ELR (cell line): ENCODE data around the gene SLC5A5.

Experiments used
- DNase-seq: peaks from one replicate; pipeline ENCODE4 v3.0.0-alpha.2; 2015; ENCODE audit warnings: low read depth

SLC5A5 gene

DNA sequence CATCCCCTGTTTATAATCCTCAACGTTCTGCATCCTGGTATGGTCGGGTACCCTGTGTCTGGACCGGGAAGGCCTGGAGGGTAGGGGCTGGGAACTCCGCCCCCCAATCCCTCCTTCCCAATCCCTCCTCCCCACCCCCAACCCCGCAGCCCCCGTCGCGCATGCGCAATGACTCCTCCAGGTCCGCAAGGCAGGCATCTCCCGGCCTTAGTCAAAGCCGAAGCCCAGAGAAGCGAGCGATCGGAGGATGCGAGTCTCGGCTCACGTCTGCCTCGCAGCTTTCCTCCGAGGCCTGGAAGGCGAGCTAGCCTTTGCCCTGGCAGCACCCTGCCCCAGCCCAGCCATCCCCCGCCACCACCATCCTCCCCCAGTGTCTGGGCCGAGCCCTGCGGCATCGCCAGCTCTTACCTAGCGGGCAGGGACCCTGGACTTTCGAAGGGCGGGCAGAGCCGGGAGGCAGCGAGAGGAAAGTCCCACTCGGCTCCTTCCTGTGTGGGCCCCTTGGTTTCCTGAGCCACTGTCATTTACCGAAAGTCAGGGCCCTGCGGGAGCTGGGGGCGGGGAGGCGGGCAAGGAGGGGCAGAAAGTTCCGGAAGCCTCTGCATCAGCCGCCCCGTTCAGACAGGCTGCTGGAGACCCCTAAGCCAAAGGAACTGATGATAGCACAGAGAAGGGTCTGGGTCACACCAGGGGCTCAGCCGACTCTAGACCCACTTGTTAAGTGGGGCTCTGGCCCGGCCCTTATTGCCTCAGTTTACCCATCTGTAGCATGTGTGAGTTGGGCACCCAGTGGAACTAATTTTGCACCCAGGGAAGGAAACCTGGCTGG lies 24.0 kb upstream of the SLC5A5 start, which contains the start of gene JAK3:
JAK3 (minus strand) TSS at position 445 of the 829 bp plus-strand sequence. CDS start 3,565 bp downstream, outside the sequence.
- DNase-seq: peak; percentile 63

DNA sequence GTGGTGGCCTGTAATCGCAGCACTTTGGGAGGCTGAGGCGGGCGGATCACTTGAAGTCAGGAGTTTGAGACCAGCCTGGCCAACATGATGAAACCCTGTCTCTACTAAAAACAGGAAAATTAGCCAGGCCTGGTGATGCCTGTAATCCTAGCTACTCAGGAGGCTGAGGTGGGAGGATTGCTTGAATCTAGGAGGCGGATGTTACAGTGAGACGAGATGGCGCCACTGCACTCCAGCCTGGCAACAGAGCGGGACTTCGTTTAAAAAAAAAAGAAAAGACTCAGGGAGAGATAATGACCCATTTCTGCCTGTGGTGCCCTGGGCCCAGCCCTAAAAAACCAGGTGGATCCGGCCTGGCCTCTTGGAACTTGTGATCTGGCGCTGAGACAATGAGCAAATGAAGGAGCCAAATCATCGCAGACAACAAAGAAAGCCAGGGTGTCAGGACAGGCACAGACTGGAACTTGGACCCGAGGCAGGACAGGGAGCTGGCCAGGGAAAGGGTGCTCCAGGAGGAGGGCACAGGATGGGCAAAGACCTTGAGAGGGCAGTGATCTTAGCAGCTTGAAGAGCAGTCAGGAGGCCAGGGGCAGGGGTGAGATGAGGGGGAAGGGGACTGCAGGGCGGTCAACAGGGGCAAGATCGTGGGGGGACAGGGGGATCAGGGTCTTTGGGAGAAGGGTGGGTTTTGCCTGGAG lies 23.0 kb upstream of the SLC5A5 start:
- DNase-seq: no peak

DNA sequence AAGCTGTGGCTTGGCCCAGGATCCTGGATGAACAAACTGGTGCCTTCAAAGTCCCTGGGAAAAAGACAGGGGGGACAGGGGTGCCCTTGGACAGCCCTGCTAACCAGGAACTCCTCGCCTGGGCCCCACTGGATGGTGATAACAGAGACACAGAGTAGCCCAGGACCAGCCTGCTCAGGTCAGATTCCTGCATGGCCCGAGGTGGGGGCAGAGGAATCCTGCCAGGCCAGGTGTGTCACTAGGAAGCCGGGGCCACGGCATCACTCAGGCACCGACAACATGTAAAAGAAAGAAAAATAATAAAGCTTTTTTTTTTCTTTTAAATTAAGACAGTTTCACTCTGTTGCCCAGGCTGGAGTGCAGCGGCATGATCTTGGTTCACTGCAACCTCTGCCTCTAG lies 17.7 kb upstream of the SLC5A5 start:
- no peak for DNase-seq

DNA sequence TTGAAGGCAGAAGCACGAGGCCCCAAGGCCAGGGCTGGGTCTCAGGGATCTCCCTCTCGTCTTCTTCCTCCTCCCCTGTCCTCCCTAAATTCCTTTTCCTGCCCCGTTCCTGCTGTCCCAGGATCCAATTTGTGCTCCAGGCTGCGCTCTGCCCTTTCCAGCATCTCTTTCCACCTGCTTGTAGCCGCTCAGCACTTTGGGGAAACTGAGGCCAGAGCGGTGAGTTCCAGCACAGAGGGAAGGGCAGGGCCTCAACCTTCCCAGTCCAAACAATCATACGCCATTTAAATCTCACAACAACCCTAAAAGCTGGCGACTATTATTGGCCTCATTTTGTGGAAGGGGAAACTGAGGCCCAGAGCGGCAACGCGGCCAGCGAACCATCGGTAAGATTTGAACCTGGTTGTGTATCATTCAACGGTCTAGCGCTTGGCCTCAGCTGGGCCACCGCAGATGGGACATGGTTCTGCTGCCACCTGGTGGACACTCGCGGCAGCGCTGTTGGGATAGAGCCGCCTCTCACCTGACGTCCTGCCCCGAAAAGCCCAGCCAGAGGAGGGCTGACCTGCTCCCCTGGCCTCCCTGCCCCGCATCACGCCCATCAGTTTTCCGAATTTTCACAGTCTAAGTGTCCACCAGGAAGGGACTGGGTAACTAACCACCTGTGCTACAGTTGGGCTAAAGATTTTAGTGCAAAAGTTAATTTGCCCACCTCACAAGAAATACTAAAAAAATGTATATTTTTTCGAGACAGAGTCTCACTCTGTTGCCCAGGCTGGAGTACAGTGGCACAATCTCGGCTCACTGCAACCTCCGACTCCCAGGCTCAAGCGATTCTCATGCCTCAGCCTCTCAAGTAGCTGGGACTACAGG lies 16.2 kb upstream of the SLC5A5 start:
- DNase-seq: peak; percentile 79

DNA sequence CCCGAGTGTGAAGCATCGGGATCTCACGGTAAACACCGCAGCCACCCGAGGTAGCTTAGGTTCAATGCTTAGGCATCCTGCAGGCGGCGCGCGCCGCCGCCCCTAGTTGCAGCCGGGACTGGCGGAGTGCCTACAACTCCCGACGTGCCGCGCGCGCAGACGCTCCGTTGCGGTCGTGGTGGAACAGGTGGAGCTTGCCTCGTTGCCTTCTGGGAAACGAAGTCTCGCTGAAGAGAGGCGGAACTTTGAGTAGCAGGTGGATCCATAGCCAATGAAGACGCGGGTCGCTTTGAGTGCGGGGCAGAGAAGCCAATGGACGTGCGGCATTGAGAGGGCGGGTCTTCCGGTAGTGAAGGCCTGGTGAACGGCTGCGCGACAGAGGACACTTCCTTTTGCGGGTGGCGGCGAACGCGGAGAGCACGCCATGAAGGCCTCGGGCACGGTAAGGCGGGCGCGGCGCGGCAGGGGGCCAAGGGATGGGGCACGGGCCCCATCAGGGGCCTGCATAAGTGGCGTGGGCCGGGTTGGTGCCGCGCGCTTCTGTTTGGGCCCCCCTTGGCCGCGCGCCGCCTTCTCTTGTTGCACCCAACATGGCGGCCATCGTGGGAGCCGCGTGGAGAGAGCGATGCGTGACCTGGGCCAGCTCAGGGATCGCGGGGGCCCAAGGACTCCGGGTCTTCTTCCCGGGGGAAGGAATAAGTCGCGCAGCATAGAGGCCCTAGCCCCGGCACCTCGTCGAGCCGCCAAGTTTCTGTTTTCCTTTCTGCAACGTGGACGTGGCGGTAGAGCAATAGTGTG lies 12.0 kb upstream of the SLC5A5 start, which contains the start of gene RPL18A:
RPL18A (plus strand) TSS at position 378 of the 798 bp plus-strand sequence; CDS start at position 425, 47 bp downstream.
- peak; percentile 100 for DNase-seq

DNA sequence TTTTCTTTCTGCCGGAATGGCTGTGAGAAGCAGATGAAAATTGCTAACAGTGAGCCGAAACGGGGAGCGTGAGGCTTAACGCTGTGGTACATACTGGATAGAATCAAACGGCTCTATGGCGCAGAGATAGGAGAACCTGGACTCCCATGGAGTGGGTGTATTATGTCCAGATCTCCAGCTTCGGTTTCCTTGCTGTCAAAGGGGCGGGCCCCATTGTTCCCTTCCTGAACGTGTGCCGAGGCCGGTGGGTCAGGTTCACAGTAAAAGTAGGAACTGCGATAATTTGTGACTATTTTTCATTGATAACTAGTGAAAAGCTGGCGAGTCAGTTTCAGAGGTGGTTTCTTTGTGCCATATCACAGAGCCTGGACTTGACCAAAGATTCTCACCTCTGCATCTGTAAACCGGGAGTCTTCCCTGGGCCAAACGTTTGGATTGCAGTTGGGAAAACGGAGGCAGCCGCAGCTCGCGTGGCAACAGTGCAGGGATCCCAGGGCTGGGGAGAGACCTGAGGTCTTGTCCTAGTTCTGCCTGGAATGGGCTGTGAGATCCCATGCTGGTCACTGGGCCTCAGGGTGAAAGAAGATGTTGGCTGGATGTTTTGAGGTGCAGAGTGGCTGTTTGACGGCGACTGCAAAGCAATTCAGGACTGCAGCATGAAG lies 11.3 kb upstream of the SLC5A5 start:
- DNase-seq: peak; percentile 28

DNA sequence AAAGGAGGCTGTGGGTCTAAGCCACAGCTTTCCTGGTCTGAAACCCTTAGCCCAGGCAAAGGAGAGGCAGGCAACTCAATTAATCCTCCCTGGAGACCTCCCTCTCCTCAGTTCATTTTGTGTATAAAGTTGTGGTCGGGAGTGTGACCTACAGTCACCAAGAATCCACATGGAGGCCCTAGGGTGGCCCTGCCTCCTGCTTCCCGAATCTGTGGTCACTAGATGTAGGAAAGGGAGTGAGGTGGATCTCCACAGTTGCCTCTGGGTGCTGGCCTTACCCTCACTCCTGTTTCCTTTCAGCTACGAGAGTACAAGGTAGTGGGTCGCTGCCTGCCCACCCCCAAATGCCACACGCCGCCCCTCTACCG lies 10.8 kb upstream of the SLC5A5 start:
- peak; percentile 42 for DNase-seq

DNA sequence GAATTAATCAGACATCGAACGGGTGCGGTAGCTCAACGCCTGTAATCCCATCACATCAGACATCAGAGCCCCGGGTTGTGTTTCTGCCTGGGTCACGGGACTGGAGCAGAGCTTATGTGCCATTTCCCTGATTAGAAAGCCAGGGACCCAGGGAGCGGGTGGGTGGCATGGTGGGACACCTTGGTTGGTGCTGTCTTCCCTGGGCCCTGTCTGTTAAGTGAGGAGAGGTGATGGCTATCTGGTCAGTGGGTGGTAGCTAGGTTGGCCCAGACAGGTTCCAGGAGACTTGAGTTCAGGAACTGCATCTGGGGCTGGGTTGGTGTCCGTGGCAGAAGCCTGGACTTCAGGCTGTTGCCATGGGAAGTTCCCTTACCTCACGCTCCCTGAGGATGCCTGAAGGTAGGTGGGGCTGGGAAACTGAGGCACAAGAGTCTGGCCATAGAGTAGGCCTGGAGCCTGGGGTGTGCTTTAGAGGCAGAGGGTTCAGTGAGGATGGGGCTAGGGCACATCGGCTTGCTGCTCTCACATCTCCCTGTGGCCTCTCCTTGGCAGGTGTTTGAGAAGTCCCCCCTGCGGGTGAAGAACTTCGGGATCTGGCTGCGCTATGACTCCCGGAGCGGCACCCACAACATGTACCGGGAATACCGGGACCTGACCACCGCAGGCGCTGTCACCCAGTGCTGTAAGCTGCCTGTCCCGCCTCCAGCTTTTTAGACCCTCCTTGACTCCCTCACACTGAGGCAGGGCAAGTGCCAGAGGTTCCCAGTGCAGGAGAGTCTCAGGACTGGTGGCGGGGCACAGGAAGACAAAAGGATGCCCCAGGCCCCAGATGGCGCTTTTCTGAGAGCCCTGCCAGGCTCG lies 10.0 kb upstream of the SLC5A5 start:
- DNase-seq: no peak

DNA sequence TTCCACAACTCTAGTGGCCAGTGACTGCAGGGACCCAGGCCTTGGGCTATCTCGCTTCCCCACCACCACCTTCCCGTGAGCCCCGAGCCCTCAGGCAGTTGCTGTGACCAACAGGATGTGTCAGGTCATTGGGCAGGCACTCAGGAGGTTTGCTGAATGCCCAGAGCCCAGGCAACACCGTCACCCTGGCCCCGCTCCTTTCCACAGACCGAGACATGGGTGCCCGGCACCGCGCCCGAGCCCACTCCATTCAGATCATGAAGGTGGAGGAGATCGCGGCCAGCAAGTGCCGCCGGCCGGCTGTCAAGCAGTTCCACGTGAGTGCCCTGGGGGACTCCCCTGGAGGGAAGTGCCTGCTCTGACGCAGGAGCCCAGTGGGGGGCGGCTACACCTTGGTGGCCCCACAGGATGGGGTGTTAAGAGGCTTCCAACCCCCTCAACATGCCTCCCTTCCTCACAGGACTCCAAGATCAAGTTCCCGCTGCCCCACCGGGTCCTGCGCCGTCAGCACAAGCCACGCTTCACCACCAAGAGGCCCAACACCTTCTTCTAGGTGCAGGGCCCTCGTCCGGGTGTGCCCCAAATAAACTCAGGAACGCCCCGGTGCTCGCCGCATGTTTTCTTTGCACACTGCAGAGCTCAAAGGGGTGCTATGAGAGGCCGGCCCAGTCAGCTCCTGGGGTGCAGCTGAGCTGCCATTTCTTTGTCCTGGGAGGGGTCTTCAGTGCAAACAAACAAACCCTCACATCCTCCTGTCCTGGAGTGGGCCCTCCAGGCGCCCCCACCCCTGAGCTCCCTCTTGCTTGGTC lies 8.8 kb upstream of the SLC5A5 start:
- no peak for DNase-seq

DNA sequence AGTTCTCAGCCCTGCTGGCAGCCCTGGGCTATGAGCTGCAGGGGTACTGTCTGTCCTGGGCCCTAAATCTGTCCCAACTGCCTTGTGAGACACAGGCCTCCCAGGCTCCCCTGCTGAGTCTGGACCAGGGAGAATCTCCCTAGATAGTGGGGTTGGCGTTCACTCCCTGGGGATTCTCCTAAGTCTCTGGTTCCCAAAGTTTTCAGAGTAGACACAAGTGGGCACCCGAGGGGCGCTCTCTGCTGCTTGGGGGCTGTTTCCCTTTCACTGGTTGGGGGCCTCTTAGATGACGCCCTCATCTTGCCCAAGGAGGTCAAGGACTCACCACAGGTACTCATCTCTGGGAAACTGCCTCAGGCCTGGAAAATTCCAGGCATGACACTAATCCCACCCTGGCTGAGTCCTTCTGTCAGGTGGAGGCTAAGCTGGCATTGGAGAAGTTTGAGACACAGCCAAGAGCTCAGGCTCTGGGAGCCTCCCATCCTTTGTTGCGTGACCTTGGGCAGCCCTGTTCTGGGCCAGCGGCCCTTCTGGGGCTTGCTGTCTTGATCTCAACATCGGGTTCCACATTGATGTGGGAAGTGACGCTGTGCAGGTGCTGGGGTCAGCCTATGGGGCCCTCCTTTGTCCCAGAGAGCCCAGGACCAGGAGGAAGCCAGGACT lies 8.1 kb upstream of the SLC5A5 start:
- peak; percentile 32 for DNase-seq

DNA sequence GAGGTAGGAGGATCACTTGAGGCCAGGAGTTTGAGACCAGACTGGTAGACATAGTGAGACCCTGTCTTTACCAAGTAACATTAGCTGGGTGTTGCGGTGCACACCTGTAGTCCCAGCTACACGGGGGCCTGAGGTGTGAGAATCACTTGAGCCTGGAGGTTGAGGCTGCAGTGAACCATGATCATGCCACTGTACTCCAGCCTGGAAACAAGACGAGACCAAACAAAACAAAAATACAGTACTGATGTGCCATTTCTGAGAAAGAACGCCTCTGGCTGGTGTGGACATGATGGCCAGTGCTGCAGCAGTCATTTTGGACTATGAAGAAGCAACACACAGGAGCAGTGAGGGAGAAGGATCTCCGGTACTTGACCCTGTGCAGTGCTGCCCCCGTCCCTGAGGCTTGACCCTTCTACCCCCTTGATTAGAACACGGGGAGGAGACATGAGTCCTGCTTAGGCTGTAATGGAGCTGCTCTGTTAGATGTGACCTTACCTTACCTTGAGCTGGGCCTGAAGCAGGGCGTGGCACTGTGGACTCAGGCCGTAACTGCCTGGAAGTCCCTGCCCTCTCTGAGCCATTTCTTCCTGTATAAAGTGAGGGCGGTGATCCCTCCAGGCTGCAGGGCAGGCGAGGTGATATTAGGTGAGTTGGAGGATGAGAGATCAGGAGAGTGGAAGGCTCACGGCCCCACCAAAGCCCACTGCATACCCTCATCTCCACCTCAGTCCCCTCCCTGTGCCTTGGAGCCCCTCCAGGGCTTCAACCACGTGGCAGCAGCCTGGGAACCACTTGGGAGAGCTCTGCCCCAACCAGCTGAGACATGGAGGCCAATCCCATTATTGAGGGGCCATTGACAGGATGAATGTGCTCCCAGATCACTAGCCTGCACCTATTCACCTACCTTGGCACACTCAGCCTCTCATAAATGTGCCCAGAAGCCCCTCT lies 6.1 kb upstream of the SLC5A5 start:
- DNase-seq: peak; percentile 67

DNA sequence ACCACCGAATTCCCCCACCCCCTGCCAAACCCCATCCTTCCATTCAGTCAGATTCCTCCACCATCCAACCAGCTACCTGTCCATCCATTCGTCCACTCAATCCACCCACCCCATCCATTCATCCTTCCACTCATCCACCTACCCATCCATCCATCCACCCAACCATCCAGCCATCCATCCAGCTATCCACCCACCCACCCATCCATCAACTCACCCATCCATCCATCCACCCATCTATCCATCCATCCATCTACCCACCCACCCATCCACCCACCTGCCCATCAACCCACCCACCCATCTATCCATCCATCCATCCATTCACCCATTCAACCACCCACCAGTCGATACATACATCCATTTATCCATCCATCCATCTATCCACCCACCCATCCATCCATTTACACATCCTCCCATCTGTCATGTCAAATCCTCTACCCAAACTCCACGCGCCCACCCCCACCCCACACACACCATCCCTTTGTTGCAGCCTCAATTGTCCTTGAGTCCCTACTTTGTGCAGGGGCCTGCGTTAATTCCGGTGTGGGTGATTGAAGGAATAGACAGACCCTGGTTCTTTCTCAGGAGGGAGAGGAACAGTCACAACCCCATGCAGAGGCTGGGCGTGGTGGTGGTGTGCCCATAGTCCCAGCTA lies 5.3 kb upstream of the SLC5A5 start:
- DNase-seq: peak; percentile 23

DNA sequence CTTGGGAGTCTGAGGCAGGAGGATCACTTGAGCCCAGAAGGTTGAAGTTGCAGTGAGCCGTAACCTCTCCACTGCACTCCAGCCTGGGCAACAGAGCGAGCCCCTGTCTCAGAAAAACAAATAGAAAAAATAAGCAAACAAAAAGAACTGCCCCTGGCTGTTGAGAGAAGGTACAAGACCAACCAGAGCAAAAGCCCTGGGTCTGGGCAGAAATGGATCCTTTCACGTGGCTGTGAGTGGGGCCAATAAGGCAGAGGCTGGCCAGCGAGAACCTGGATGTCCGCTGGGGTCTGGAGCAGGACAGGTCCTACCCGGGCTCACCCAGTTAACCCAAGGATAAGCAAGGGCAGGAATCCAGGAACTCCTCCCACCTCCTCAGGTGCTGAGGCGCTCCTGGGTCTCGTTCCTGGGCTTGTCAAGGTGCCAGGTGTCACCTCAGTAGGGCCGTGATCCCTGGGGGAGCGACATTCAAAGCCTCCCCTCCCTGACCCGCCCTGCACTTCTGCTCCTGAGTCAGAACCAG lies 4.7 kb upstream of the SLC5A5 start:
- peak; percentile 22 for DNase-seq

DNA sequence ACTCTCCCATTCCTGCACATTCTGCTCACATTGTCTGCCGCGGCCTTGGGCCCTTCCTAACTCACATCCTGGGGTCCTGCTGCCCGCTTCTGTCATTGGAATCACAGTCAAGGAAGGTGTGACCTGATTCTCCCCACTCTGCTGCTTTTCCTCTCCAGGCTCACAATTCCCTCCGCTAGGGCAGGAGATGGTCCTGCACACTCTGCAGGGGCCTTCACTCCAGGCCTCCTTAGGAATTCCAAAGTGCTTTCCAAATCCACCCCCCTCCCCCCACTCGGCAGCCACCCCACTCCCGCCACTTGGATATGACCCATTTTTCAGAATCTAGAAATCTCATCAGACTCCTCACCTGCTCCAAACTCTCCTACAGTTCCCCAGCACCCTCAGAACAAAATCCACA lies 3.1 kb upstream of the SLC5A5 start:
- DNase-seq: no peak

DNA sequence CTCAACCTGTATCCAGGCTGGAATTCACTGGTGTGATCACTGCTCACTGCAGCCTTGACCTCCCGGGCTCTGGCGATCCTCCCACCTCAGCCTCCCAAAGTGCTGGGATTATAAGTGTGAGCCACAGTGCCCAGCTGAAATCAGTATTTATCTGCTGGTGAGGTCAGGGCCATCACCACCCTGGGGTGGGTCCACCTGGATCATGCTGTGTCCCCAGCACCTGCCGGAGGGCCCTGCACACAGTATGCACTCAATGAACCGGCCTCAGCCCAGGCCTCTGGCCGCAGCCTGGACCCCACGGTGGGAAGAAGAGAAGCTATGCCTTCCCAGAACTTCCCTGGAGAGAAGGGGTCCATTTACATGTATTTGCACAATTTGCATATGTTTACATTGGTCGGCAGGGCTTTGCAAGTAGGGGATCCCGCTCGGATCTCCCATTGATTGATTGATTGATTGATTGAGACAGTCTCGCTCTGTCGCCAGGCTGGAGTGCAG lies 2.6 kb upstream of the SLC5A5 start:
- DNase-seq: no peak
